GM18505 (cell line): ENCODE measurements around the gene B3GNT2.
"Not testable (repeated sequence)": the region's sequence is repeated elsewhere in the genome, so short reads cannot be mapped to it uniquely, and the experiment has no call there.

Experiments
- ATAC-seq: cut with Tn5 transposase; IDR thresholded peaks from one replicate; pipeline ENCODE4 v1.9.1; 2021; ENCODE audit not compliant: unreplicated experiment
- POLR2A ChIP-seq: IDR thresholded peaks from 4 replicates; pipeline ENCODE4 v1.6.1; 2011; ENCODE audit warnings: borderline replicate concordance; ENCODE audit not compliant: insufficient read depth, insufficient read length; ENCODE audit errors: extremely low read depth

B3GNT2 gene

GRCh38 chr2:62248226-62248625 is 52.3 kb downstream of the B3GNT2 start:
- no peak for ATAC-seq
- TF ChIP-seq POLR2A, result no peak

GRCh38 chr2:62250239-62250638 is 54.3 kb downstream of the B3GNT2 start:
- TF ChIP-seq POLR2A, result no peak
- no peak for ATAC-seq

GRCh38 chr2:62254424-62255266 is 58.7 kb downstream of the B3GNT2 start:
- TF ChIP-seq POLR2A, result no peak
- ATAC-seq, result no peak

GRCh38 chr2:62257466-62257865 is 61.6 kb downstream of the B3GNT2 start:
- TF ChIP-seq POLR2A, result no peak
- ATAC-seq, result no peak

GRCh38 chr2:62263076-62263715 is 67.3 kb downstream of the B3GNT2 start:
- no peak for TF ChIP-seq POLR2A
- no peak for ATAC-seq

GRCh38 chr2:62264186-62264585 is 68.3 kb downstream of the B3GNT2 start:
- no peak for ATAC-seq

GRCh38 chr2:62265106-62265505 is 69.2 kb downstream of the B3GNT2 start:
- ATAC-seq, result no peak
- no peak for TF ChIP-seq POLR2A

More at GRCh38 chr2:62264186-62264585, 68.3 kb downstream of the B3GNT2 start:
- TF ChIP-seq POLR2A, result no peak

GRCh38 chr2:62266433-62267038 is 70.6 kb downstream of the B3GNT2 start:
- ATAC-seq, result no peak
- TF ChIP-seq POLR2A, result no peak

GRCh38 chr2:62267696-62268095 is 71.8 kb downstream of the B3GNT2 start:
- ATAC-seq, result no peak
- TF ChIP-seq POLR2A, result no peak

GRCh38 chr2:62268681-62269188 is 72.8 kb downstream of the B3GNT2 start:
- ATAC-seq, result not testable (repeated sequence)

GRCh38 chr2:62270728-62271127 is 74.8 kb downstream of the B3GNT2 start:
- no peak for TF ChIP-seq POLR2A

More at GRCh38 chr2:62270728-62271127, 74.8 kb downstream of the B3GNT2 start:
- ATAC-seq, result no peak
